Ecto neural progenitor cell (in vitro differentiated cells): Measurements from ENCODE around the gene KRTAP13-1.

Experiments
- DNase-seq: peaks from one replicate; pipeline ENCODE4 v3.0.0-alpha.2; 2018; ENCODE audit warnings: low spot score

Gene KRTAP13-1, protein sequence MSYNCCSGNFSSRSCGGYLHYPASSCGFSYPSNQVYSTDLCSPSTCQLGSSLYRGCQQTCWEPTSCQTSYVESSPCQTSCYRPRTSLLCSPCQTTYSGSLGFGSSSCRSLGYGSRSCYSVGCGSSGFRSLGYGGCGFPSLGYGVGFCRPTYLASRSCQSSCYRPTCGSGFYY

DNA sequence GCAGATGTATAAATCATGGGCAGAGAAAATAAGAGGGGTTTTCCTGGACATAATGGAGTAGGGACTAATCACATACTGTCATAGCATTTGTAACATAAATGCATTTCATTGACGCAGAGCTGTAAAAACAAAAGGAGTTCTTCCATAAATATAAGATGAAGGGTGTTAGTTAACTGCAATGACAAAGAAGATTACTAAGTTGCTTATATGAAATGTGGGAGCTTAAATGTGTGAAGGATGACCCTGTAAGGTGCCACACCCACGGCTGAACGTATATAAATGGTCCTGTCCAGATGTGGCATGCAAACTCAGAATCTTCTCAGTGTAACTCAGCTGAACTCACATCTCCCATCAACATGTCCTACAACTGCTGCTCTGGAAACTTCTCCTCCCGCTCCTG, at the start of gene KRTAP13-1:
Gene KRTAP13-1, plus strand, starts transcription at position 301 of the 400 bp plus-strand sequence. Its CDS starts 56 bp downstream, at position 357.
- no peak for DNase-seq

DNA sequence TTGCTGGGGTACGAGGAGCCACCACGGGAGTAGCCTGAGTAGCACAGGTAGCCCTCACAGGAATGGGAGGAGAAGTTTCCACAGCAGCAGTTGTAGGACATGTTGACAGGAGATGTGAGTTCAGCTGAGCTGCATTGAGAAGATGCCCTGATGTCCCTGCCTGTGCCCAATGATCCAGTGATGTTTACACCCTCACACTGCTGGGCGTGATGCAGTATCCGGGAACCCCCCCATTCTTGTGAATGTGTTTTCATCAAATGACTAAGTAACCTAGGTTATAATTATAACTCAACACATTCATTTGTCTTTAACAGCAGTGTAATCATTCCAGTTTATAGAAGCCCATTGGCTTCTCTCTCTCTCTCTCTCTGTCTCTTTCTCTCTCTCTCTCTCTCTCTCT, 47.3 kb upstream of the KRTAP13-1 start, which contains the start of gene KRTAP23-1:
Gene KRTAP23-1, minus strand, starts transcription at position 101 of the 400 bp plus-strand sequence. Its CDS starts 0 bp downstream, at position 101.
- DNase-seq, result no peak

DNA sequence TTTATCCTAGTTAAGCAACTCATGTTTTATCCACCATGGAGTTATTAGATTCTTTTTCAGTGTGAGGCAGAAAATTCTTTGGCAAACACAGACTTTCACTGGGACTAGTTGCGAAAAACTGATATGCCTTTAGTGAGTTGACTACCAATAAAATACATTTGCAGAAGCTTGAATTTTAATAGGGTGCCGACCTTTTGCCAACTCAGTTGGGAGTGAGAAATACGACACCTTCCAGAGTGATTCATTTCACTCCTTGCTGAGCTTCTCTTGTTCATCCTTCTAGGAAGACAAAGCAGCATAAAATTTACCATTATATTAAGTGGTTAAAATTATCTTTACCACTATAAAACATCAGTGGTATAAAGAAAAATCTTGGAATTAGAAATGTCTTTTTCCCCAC, 46.3 kb upstream of the KRTAP13-1 start:
- no peak for DNase-seq

DNA sequence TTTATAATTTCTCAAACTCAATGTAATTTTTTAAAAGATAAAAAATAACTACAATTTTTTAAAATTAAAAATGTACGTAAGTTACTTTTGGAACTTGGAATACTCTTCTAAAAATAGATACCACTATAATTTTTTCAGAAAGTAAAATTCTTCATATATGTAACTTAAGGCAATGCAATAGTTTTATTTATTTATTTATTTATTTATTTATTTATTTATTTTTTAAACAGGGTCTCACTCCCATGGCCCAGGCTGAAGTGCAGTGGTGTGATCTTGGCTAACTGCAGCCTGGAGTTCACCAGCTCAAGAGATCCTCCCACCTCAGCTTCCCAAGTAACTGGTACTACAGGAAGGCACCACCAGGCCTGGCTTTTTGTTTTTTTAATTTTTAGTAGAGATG, 44.3 kb upstream of the KRTAP13-1 start:
- DNase-seq, result no peak

DNA sequence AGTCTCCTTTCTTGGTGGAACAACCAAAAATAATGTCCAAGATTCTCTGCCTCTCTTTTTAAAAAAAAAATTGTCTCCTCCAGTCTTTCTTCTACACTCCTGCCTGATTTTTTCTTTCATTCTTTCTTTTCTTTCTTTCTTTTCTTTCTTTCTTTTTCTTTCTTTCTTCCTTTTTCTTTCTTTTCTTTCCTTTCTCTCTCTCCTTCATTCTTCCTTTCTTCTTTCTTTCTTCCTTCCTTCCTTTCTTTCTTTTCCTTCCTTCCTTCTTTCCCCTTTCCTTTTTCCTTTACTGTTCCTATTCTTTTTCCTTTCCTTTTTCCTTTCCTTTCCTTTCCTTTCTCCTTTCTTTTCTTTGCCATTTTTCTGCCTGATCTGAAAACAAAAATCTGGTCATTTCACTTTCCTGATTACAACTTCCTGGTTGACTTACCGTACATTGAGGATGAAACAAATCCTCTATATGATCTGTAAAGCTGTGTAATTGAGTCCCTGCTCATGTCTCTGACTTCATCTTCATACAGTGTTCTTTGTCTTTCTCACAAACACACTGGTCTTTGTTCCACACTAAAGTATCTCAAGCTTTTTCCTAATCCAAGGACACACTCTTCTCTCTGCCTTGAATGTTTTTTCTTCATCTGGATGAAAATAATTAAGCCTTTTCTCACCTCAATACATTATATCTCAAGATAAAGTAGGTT, 41.4 kb upstream of the KRTAP13-1 start:
- no peak for DNase-seq

DNA sequence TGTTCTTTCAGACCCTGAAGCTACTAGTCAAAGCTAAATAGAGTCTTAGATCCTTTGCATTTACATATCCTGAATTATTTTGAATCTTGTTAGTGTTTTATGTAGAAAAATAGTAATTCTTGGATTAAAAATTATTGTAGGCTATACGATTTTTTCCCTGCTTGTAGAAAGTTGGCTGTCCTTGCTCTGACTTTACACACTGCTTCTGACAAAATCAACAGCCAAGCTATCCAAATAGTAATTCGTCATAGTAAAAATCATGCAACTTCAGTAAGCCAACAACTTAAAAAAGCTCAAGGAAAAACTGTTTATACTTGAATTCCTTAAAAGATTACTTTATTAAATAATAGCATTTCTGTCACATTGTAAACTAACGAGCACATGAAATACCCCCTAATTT, 39.9 kb upstream of the KRTAP13-1 start:
- no peak for DNase-seq

DNA sequence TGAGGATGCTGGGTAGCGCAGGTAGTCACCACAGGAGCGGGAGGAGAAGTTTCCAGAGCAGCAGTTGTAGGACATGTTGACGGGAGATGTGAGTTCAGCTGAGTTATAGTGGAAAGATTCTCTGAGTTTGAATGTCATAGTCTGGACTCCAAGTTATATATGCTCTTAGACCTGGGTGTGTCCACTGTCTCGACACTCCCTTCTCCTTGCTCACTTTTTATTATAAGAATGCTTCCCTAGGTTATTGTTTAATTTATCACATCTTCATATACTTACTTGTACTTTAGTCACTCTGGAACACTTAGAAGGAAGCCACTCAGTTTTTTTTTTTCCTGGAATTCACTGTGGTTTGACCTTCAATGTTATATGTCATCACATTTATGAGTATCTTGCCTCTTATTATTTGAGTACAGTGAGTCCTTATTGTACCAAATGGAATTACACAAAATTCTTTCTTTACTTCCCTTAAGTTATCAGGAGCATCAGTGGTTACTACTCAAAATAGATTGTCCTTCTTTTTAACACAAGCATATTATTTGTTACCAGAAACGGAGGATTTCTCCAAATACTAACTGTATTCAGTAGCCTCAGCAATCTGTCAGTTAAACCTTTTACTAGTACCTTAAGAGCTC, 23.6 kb upstream of the KRTAP13-1 start, which contains the start of gene KRTAP13-2:
Gene KRTAP13-2, minus strand, starts transcription at position 133 of the 632 bp plus-strand sequence. Its CDS starts 58 bp downstream, at position 75.
- DNase-seq, result no peak

DNA sequence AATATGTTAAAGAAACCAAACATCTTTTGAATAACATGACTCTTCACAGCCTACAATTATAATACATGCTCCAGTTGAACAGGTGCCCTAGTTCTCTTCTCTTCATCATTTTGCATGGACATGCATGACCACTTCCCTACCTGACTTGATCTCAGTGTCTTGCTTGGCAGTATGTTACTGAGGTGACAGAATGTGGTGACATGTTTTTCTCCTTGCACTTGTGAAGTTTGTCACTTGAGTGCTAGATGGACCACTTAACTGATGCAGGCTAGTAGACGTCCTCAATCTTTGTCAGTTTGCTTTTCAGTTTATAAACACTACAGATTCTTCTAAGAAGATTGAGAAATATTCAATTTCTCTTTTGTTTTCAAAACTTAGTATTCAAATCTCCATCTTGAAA, 13.6 kb upstream of the KRTAP13-1 start:
- no peak for DNase-seq

DNA sequence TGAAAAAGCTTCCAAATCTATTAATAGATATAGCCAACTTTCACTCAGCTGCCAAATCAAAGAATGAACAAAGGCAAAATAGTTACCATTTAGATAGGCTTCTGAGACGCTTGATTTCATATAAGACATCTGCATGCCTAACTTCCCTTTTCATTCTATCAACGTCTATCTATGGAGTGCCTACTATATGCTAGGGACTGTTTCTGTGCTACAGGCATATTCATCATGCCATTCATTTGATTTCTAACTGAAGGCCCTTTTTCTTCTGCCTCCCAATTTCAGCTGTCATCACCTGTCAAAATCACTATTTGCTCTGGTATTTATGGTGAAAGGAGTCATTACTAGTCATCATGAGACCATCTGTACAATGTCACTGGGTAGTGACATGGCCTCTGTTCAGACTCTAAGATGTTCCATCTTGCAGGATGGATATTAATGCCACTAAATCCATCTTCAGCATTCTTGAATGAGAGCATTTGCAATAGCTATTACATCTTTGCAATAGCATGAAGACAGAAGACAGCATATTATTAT, 4.3 kb upstream of the KRTAP13-1 start:
- DNase-seq, result no peak

DNA sequence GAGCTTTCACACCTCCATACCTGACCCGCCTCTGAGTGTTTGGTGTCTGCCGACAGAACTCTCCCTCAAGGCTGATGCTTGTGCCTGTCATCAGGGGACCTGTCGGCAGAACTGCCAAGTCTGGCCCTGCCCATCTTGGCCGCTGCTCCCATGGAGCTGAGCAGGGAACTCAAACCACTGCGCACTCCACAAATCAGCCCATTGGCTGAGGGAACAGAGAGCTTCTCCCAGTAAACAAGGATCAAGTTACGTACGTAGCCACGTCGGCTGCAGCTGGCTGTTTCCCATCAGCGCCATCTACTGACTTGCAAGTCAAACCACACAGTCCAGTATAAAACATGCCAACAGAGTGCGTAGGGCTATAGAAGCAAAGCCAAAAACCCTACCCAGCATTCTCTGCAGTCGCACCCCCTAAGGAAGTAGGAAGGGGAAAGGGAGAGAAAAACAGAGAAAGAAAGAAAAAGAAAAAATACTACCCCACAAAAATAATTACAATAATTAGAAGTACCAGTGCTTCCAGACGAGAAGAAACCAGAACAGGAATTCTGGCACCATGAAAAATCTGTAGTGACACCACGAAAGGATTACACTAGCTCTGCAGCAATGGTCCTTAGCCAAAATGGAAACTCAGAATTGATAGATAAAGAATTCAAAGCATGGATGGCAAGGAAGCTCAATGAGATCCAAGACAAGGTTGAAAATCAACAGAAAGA, 13.1 kb downstream of the KRTAP13-1 start:
- DNase-seq, result peak; percentile 74

DNA sequence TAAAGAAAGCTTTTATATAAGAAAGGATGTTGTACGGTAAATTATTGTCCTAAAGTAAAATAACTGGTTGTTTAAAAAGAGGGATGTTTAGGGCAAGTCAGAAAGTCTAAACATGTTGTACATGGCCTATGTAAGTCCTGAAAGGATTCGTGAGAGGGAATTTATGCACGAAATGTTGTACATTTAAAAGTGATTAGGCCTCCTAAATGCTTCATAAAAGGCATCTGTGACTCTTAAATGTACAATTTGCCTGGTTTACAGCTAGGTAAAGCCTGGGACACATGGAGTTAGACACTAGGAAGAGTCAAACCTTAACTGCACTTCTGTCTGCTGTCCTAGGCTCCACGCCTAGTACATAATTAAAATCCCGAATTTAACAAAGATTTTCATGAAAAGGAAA, 20.2 kb downstream of the KRTAP13-1 start:
- DNase-seq, result no peak

DNA sequence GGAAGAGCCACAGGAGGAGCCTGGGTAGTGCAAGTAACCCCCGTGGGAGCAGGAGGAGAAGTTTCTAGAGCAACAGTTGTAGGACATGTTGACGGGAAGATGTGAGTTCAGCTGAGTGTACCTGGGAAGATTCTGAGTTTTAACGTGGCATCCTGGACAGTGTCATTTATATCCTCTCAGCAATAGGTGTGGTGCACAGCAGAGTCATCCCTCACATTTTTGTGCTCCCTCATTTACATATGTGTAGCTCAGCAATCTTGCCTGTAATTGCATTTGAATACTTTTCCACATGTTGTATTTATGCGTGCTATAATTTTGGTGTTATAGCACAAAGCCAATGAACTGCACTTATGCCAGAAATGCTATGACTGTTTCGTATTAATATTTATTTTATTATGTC, 30.0 kb downstream of the KRTAP13-1 start, which contains the start of gene KRTAP13-3:
Gene KRTAP13-3, minus strand, starts transcription at position 101 of the 400 bp plus-strand sequence. Its CDS starts 14 bp downstream, at position 87.
- DNase-seq, result no peak

DNA sequence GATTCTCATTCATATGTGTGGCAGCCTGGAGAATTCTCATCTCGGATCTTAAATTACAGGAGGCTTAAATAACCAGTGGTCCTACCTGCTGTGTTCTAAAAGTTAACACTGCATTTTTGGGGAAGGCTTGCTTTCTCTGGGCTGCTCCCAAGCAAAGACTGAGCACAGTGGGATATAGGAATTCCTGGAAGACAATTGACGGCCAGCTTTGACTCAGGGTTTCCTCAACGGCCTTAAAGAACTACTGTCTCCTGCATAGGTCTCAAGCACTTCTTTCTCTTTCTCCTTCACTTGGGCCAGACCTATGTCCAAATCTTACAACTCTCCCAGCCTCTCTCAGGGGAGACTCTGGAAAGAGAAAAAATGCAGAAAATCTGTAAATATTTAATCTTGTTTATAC, 30.9 kb downstream of the KRTAP13-1 start:
- DNase-seq, result no peak

DNA sequence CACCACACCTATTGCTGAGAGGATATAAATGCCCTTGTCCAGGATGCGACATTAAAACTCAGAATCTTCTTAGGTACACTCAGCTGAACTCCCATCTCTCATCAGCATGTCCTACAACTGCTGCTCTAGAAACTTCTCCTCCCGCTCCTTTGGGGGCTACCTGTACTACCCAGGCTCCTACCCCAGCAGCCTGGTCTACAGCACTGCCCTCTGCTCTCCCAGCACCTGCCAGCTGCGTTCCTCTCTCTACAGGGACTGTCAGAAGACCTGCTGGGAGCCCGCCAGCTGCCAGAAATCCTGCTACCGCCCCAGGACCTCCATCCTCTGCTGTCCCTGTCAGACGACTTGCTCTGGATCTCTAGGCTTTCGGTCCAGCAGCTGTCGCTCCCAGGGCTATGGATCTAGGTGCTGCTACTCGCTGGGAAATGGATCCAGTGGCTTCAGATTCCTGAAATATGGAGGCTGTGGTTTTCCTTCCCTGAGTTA, 34.4 kb downstream of the KRTAP13-1 start, which contains the start of gene KRTAP13-4:
Gene KRTAP13-4, plus strand, starts transcription at position 51 of the 486 bp plus-strand sequence. Its CDS starts 56 bp downstream, at position 107.
- DNase-seq, result no peak

DNA sequence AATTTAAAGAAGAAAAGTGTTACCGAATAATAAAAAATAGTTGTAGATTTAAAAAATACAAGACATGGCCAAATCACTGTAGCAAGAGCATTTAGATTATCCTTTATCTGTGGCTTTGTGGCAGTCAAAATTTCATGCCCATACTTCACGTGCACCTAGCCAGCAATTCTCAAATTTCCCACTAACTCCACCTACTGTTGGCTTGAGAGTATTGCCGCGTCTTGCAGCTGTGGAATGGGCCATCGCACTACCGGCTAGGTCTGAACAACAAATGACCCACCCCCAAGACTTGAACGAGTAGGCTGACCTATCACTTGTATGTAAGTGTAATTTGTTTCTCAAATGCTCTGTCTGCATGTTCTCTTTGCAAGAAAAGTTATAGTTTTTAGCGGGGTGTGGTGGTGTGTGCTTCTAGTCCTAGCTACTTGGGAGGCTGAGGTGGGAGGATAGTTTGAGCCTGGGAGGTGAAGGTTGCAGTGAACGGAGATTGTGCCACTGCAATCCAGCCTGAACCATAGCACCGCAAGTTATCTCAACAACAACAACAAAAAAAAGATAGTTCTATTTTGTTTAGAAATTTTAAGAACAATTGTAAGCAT, 38.3 kb downstream of the KRTAP13-1 start:
- DNase-seq, result peak; percentile 57

DNA sequence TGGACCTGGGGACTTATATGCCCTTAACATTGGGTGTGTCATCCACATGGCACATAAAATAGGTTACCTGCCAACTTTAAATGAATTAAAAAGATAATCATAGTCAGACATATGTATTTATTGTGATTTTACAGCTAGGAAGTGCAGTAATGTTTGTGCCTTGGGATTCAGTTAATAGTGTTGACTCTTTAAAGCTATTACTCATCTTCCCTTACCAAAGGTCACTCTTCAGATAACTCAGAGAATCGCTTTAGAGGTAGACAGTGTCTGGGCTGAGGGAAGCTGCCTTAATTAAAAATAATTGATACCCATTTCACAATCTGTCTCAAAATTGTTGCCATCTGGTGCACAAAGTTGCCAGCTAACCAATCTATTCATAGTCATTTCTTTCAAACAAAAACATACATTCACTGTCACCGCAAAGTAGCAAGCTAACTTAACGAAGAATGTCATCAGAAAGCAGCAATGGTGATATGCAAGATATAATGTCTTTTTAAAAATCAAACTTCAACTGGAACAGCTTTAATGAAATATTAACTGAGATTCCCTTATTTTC, 41.3 kb downstream of the KRTAP13-1 start:
- DNase-seq, result no peak

DNA sequence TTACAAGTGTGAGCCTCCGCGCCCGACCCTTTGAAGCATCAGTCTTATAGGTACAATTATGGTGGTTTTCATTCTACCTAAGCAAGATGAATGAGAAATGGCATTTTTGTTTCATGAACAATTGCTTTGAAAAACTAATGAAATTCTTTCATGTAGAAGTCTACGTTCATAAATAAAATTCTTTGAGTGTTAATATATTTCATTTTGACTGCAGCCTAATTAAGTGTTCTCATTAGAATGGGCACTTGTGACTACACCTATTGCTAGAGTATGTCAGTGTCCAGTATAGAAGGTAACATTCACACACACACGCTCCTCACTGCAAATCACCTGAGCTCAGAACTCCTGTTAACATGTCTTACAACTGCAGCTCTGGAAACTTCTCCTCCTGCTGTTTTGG, 44.1 kb downstream of the KRTAP13-1 start, which contains the start of gene KRTAP15-1:
Gene KRTAP15-1, plus strand, starts transcription at position 301 of the 400 bp plus-strand sequence. Its CDS starts 53 bp downstream, at position 354.
- DNase-seq, result no peak

DNA sequence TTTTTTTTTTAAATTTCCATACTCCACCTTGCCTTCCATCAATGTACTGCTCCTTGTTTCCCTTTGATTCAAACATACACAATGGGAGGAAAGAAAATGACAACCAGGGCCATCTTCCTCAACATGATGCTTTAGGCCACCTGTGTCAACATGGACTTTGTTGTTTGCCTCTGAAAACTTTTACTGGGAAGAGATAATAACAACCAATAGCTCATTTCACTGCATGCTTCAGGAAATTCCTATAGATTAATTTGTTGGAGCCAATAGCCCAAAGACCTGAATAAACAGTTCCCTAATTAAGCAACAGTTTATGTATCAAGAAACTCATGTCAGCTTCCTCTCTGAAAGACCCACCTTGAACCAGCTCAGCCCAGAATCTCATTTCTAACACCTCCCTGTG, 47.4 kb downstream of the KRTAP13-1 start:
- no peak for DNase-seq

DNA sequence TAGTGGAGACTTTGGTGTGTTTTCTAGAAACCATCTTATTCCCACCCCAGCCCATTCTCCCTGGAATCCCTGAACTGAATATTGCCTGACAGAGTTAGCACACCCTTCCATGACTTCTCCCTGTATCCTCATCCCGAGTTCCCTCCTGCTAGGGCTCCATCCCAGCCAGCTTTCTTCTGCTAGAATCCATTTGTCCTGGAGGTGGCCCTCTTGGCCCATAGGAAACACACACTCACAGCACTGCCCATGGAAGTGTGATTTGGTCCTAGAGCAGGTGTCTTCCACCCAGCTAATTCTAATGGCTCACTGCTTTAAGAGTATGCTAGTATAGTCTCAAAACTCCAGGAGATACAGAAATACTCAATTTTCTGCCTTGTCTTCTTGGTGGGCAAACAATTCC, 48.4 kb downstream of the KRTAP13-1 start:
- no peak for DNase-seq
